NCI-H2196 treated with DMSO at 0.1 percent for 48 hours (cell line): ENCODE results near the gene PTGER2.

Source experiments
- DNase-seq: peaks from one replicate; lab custom pipeline; 2025; ENCODE audit not compliant: unreplicated experiment; lab: John Stamatoyannopoulos, UW

The PTGER2 gene

DNA sequence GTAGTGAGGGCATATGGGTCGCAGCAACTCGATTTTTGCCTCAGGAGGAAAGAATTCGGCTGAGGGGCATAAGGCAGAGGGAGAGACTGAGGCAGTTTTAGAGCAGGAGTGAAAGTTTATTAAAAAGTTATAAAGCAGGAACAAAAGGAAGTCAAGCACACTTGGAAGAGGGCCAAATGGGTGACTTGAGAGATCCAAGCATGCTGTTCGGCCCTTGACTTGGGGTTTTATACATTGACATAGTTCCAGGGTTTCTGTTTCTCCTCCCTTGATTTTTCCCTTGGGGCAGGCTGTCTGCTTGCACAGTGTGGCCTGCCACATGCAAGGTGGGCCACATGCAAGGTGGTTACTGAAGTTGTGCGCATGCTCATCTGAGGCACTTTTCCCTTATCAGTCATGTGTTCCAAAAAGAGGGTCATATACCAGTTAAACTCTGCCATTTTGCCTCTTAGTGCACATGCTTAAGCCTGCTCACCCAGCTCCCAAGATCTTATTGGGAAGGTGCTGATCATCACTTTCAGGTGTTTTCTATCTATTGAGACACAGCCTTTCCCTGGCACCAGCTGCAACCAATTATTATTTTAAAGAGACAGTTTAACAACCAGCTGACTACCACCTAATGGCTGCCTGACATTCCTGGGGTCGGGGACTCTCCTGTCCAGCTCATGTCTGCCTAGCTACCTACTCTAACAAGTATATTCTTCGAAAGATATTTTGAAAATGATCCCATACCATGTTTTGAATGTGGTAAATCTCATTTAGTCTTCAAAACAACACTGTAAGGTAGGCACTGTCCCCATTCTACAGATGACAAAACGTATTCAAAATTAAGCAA lies 19.9 kb downstream of the PTGER2 start:
- no peak for DNase-seq

DNA sequence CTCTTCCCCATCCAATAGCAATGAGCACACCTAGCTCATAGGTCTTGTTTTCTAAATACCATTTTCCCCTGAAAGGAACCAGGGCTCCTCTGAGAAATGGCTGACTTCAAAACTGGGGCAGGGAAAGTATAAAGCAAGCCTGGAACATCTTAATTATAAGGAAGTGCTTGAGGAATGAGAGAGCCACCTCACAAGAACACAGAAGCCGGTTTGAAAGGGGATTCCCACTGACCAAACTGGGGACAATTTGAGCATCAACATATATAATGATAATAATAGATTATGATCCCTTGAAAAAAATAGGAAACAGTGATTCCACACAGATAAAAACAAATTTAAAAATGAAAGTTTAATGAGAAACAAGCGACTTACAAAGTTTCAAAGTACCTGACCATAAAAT lies 22.1 kb downstream of the PTGER2 start:
- DNase-seq: no peak

DNA sequence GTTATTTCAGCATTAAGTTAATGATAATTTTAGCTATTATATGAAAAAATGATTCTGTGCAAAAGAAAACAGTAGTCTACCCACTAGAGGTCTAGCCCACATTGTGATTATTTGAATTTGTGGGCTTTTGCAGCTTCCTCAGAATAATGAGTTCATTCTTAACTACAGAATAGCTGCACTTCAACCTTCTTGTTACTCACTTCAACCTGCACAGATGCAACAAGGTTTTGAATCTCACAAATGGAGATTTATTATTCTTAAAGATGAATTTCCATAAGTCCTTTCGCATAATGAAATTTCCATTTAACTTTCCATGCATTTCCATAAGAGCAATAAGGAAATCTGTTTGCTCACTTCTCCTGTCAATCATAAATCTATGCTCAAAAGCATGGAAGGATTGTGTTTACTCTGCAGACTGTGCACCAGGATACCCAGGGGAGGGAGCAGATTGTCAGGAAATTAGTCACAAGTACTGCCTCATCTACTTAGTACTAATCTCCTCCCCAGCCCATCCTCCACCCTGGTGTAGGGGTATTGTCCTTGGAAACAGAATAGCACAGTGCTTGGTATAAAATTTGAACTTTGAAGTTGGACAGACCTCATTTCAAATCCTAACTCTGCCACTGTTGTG lies 24.1 kb downstream of the PTGER2 start:
- DNase-seq: no peak

DNA sequence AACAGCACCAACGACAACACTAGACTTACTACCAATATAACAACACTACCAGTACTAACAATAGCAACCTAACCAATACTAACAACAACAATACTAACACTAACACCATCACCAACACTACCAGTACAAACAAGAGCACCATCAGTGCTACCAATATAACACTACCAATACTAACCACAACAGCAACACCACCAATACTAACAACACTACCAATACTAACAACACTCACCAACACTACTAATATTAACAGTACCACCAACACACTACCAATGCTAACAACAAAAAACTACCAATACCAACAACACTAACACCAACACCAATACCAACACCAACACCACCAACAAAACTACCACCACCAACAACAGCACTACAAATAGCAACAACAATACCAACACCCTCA lies 25.1 kb downstream of the PTGER2 start:
- no peak for DNase-seq

DNA sequence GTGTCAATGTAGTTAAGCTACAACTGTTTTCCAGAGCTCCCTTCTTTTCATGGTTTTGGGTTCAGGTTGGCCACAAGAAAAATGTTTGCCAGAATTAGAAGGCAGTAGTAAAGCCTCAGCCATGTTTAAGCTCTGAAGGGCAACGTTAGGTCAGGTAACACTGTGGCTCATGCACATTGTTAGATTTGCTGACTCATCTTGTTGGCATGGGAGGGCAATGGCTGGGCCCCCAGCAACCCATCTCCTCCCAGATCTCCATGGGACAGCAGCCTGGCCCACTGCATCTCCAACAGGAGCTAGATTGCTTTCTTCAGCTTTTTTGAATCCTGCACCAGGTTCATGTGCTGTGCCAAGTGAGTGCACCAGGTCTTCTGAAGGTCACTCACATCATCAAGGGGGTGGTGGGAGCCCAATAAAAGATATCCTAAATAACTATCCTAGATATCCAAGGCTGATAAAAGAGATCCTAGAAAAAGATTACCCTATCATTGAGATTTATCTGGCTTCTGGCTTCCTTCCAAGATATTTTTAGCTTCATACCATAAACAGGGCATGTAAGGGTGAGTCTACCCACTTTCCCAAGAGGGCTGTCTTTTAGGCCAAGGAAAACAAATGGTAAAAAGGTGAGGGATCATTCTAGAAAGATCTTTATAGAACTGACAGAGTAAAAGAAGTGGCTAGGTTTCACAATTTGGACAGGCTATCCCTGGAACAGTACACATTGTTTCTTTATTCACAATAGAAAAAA lies 28.9 kb downstream of the PTGER2 start:
- no peak for DNase-seq

DNA sequence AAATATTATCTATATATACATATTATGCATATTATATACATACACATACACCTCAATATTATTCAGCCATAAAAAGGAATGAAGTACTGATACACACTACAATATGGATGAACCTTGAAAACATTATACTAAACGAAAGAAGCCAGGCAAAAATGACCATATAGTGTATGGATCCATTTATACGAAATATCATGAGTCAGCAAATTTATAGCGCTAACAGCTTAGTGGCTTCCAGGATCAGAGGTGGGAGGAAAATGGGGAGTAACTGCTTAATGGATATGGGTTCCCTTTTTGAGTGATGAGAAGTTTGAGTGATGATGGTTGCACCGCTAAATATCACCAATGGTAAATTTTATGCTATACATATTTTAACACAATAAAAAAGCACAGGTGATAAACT lies 32.7 kb downstream of the PTGER2 start:
- DNase-seq: no peak

DNA sequence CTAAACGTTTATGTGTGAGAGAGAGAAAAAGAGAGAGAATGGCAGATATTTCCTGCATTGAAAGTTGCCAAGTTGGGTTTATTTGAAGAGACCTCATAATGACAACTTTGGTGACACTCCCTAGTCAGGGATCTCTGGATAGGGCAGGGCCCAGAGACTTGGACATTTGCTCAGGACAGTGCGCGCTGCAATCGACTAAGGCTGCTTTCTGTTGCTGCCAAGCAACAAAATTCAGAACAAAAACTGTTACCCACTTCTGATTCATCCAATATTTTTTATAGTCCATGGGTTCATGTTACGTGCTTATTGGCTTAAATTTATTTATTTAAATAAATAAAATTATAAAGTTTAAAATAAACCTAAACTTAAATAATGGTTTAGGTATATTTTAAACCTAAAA lies 34.2 kb downstream of the PTGER2 start:
- no peak for DNase-seq

DNA sequence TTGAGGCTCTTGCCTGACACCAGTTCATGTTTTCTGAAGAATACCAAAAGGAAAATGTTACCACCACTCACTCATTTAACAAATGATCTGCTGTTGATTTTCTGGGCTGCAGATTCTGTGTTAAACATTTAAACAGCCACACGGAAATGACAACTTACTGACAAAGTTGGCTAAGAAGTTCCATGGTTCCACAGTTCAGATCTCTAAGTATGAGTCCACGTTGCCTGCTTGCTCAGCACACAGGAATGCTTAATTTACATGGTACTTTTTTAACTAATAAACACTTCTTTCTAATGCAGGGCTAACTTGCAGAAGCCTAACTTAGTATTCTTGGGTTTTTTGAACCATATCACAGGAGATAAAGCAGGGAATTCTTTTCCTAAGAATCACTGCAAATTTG lies 34.7 kb downstream of the PTGER2 start:
- no peak for DNase-seq

DNA sequence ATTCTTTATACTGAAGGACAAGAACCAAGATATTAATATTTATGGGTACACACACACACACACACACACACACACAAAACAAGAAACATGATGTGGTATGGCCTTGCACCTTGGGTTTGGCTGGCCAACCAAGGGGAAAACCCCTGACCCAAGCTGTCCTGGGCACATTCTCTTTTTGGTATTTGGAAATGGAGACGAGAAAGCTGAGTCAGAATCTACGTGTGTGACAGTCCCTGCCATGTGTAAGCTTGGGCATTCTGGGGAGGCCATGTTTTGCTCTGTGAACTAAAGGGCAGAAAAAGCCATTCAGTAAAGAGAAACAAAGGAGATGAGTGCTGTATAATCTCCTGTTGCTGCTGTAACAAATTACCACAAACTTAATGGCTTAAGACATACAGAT lies 35.6 kb downstream of the PTGER2 start:
- DNase-seq: no peak

DNA sequence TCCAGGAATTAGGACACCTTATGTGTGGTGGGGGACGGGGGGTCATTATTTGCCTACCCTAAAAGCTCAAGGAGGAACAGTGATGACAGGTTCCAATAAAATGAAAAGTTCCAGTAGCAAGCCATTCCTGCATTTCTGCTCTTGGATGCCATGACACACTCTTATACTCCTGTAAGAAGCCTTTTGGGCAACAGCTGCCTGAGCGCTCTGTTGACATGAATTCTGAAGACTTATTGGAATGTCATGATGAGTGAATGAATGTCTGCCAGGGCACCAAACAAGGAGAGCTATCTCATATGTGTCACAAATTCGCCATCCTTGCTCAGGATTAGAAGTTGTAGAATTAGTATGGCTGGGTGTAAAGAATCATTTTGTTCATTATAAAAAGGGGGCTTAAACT lies 36.3 kb downstream of the PTGER2 start:
- no peak for DNase-seq

DNA sequence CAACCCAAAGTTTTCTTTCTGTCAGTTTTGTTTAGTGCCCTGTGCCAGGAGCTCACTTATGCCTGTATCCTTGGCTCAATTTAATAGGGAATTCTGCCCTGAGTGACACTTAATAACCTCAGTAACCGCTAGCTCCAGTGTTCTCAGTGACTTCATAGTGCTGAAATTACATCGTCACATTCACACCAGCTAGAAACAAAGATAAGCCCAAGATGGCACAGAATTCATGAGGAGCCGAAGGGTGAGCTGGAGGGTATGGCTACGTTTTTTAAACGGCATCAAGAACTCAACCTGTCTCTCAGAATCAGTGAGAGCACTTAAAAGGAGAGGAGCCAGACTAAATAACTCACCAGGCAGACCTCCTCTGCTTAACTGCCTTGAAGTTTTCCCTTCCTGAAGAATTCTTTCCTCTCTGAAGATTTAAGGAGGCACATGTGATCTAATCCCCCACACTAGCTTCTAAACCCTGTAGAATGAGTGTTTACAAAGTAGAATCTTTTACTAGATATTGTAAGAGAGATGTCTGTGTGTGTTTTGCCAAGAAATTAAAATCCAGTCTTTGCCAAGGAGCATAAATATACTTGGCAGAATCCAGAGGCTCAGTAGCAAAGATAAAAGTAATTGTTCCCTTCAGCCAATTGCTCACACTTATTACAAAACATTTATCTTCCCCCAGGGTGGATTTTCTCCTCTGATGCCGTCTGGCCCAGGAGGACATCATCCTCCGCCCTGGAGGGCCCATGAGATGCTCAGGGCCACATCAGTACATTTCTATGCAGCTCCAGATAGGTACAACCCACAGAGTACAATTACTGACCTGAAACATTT lies 37.3 kb downstream of the PTGER2 start:
- DNase-seq: no peak

DNA sequence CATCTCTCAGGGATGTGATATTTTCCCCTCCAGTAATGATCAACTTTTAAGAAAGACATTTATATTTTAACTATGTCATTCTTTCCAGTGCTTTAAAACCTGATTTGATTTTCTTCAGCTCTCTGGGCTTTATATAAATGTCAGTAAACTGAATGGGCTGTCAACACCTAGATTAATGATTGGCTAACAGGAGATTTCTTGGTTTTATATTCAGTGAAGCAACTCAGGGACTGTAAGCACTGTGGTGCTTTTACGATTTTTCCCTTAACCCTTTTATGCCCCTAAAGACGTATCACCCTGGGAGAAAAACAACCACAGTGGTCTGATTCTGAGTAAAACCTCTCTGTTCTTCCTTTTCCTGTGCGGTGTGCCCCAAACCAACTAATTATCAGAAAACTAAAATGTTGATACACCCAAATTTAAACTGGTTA lies 38.0 kb downstream of the PTGER2 start:
- DNase-seq: no peak

DNA sequence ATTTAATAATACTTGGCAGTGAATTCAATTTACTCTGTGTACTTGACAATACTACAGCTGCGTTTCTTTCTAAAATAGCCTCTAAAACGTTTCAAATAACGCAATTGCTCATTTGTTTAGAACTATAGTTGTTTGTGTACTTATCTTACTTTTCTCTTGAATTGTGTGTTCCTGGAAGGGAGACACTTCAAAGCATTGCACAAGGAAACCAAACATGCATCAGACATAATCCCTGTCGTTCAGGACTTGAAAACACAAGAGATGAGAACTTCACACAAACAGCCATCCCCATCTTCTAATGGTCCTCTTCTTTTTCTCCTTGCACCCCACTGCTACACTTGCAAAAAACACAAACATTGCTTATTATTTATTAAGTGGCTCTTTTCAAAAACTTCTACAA lies 38.5 kb downstream of the PTGER2 start:
- no peak for DNase-seq

DNA sequence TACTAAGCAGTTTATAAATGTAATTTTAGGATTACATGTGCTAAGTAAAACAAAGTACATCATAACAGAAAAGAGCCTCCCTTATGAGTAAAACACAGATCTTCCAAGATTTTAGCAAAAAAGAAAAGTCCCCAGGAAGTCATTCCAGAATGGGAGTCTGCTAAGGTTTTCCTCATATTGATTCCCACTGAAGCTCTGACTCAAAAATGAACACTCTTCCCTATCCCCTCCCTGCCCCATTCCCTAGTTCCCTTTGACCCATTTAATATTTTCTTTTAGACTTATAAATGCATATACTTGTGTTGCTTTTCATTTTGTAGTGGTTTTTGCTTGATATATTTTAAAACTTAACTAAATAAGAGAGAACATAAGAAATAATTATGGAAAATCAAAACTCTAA lies 40.1 kb downstream of the PTGER2 start:
- no peak for DNase-seq

DNA sequence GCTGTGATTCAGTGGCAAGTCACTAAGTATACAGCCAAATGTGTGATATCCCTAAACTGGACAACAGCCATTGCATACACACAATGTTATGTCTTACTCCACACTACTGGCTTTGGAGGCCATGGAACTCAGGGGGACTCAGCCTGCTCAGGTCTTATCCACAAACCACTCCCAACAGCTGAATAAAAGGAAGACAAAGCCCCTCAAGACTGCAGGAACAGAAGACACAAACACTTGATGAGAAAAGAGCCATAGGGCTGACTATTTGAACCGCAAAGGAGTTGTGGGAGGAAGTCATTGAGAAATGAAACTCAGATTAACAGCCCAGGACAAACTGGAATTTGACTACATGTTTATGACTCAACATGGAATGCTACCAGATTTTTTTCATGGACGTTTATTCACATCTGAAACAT lies 40.9 kb downstream of the PTGER2 start:
- DNase-seq: no peak

DNA sequence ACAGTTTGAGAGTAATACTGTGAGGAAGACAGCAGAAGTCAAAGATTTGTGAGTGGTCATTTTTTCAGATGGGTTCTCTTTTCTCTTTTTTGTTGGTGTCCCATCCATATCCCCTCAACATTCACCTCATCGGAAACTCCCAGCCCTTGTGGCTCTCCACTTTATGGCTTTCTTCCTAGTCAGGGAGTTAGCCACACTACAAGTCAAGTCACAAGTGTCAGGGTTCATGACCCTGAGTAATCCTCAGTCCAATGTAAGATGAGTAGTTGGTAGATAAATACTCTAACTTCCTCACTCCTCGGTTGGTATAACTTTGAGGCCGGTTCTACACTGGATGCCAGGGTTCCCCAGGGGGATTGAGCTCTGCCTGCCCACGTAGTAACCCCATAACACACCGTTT lies 41.4 kb downstream of the PTGER2 start:
- no peak for DNase-seq

DNA sequence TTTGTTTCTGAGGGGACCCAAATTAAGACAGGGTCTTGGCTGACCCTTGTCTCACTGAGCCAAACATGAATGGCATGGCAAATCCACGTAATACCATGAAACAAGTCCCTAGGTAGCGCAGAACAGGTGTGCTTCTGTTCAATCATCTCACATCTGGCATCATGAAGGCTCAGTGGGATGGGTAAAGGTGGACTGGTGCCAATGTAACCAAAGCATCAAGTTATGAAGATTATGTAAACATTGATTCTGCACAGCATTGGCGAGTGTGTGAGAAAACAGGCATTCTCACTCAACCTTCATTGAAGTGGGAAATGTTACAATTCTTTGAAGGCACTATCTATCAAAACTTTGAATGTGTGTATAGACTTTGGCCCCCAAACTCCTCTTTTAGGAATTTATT lies 41.9 kb downstream of the PTGER2 start:
- DNase-seq: no peak

DNA sequence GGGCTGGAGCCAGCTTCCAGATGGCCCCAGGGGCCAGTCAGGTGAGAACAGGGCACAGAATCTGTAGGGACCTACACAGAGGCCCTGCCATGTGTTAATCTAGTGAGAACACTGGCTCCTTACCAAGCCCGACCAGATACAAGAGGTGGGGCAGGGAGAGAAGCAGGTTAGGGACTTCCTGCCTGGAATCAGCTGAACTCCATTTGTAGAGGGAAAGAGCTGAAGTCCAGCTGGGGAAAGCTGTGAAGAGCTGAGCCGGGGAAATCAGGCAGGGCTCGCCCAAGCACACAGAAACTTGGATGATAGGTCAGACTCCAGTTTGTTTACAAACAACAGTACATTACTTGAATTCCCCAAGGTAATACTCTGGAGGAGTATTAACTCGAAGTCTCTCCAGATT lies 46.7 kb downstream of the PTGER2 start:
- DNase-seq: no peak

DNA sequence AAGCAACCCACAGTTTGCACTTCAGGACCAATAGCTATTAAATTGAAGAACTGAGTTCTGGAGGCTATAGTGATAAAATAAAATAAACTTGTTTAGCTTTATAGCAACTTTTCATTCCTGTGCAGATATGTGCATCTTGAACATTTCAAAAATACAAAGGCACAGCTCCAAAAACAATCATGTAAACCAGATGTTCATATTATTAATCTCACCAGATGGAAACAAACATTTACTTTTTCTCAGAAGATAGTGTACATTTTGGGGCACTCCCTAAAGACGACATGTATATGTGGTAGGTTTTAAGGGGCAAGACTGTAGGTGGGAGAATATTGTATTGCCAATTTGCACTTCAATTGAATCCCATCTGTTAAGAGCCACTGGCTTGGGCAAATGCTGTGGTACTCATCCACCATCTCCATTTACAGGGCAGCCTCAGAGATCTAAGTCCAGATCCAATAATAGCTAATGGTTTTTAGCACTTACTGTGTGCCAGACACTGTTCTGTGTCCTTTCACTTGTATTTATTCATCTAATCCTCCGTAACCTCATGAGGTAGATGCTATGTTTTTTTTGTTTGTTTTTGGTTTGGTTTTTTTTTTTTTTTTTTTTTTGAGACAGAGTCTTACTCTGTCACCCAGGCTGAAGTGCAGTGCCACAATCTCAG lies 49.1 kb downstream of the PTGER2 start:
- DNase-seq: no peak

DNA sequence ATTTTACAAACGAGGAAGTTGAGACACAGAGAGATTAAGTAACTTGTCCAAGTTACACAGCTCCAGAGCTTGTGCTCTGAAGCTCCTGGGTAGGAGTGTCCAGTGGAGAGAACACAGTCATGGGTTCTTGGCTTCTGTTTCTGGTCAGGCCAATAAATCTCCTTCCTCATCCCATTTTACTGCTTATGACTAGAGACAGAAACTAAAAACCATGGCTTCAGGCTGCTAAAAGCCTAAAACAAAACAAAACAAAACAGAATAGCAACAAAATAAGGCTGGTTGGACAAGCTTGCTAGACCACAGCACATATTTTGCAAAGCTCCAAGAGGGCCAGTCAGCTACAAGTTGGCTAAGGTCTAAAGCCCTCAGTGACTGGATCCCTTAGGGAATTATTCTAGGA lies 49.8 kb downstream of the PTGER2 start:
- no peak for DNase-seq

DNA sequence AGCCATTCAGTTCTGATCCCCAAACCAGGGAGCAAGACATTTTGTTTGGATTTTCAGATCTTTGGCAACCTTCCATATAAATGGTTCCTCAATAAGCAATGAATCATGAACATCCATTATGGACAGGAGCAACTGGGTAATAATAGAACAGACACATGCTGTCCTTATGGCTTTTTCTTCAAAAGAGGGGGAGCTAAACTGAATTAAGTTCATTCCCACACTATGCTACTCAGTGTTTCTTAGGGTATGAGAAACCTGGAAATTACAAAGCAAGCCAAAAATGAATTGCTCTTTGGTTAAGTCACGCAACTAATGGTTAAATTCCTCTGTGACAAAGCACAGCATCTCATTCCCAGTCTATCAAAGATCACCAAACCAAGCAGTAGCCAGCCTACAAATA lies 51.0 kb downstream of the PTGER2 start:
- no peak for DNase-seq
